IMR-90 (cell line): ENCODE results near the gene ANO1. TPM values are rescaled to one million over a fixed set of nuclear protein-coding genes. Genes with fewer than 3 reads are reported as not detected.

Experiments used
- ATAC-seq: fragments of 200-7000 bp; cut with Tn5 transposase; 2 replicates; pipeline ENCODE4 v1.9.1; 2020; ENCODE audit warnings: low read depth, mild to moderate bottlenecking, moderate library complexity
- BruUV-seq: library from RNA; stranded (reverse); fragments of 400-500 nt; replicated peaks from 2 replicates; lab custom pipeline; 2021; lab: Mats Ljungman, UMichigan
- CTCF ChIA-PET: fragments of 300-600 bp; formaldehyde crosslinking; extraction: SDS; loops from one replicate; lab custom pipeline; 2021; ENCODE audit warnings: antibody characterized with exemption; lab: Yijun Ruan, JAX
- POLR2A ChIA-PET: fragments of 300-600 bp; sonication (Branson Sonifier 250); formaldehyde crosslinking; loops from one replicate; lab custom pipeline; 2022; ENCODE audit warnings: antibody characterized with exemption; ENCODE audit not compliant: unreplicated experiment; lab: Charles Lee
- DNase-seq: peaks from one replicate; pipeline ENCODE4 v3.0.0; 2013
- H2AFZ ChIP-seq: replicated peaks from 2 replicates; pipeline ENCODE3; 2013; ENCODE audit warnings: low read length, mild to moderate bottlenecking; ENCODE audit not compliant: poor library complexity
- H2AK5ac ChIP-seq: 2 replicates; pipeline ENCODE4 v1.6.1; 2013; ENCODE audit warnings: low read depth, low read length, inconsistent platforms
- H2AK9ac ChIP-seq: replicated peaks from 2 replicates; pipeline ENCODE3; 2013; ENCODE audit warnings: mild to moderate bottlenecking, low read depth, low read length, moderate library complexity; ENCODE audit not compliant: poor library complexity
- H2BK120ac ChIP-seq: 2 replicates; pipeline ENCODE4 v1.6.1; 2013; ENCODE audit warnings: low read depth, low read length, inconsistent platforms
- H2BK15ac ChIP-seq: 3 replicates; pipeline ENCODE4 v1.6.1; 2013; ENCODE audit warnings: low read depth, low read length, inconsistent platforms
- H2BK20ac ChIP-seq: 2 replicates; pipeline ENCODE4 v1.6.1; 2013; ENCODE audit warnings: low read depth, mild to moderate bottlenecking, inconsistent platforms, low read length, moderate library complexity
- H2BK5ac ChIP-seq: 2 replicates; pipeline ENCODE4 v1.6.1; 2013; ENCODE audit warnings: mild to moderate bottlenecking, low read depth, low read length, inconsistent platforms; ENCODE audit not compliant: poor library complexity, severe bottlenecking
- H3K14ac ChIP-seq: replicated peaks from 2 replicates; pipeline ENCODE4 v1.6.1; 2013; ENCODE audit warnings: low read depth, low read length, inconsistent platforms
- H3K18ac ChIP-seq: 2 replicates; pipeline ENCODE4 v1.6.1; 2013; ENCODE audit warnings: low read depth, low read length, control low read depth
- H3K23ac ChIP-seq: 2 replicates; pipeline ENCODE4 v1.6.1; 2013; ENCODE audit warnings: low read depth, low read length, inconsistent platforms
- H3K27ac ChIP-seq: 2 replicates; pipeline ENCODE4 v1.5.1; 2013; ENCODE audit warnings: mild to moderate bottlenecking, control low read depth, low read length; ENCODE audit not compliant: insufficient read depth
- H3K27me3 ChIP-seq: 2 replicates; pipeline ENCODE4 v1.6.1; 2013; ENCODE audit warnings: low read length; ENCODE audit not compliant: control insufficient read depth, insufficient read depth
- H3K36me3 ChIP-seq: 2 replicates; pipeline ENCODE4 v1.6.1; 2013; ENCODE audit warnings: low read length, mixed read lengths; ENCODE audit not compliant: control insufficient read depth, insufficient read depth
- H3K4ac ChIP-seq: 2 replicates; pipeline ENCODE4 v1.6.1; 2013; ENCODE audit warnings: low read depth, low read length, inconsistent platforms
- H3K4me1 ChIP-seq: 2 replicates; pipeline ENCODE4 v1.6.1; 2013; ENCODE audit warnings: low read length, mixed read lengths; ENCODE audit not compliant: control insufficient read depth, insufficient read depth
- H3K4me2 ChIP-seq: 2 replicates; pipeline ENCODE4 v1.6.1; 2013; ENCODE audit warnings: low read depth, mild to moderate bottlenecking, control low read depth, low read length, moderate library complexity
- H3K4me3 ChIP-seq: 2 replicates; pipeline ENCODE4 v1.5.1; 2013; ENCODE audit warnings: low read depth, mild to moderate bottlenecking, control low read depth, low read length, moderate library complexity; ENCODE audit not compliant: insufficient read depth
- H3K56ac ChIP-seq: 2 replicates; pipeline ENCODE4 v1.6.1; 2013; ENCODE audit warnings: low read length, inconsistent platforms; ENCODE audit not compliant: insufficient read depth; ENCODE audit errors: extremely low read depth
- H3K79me1 ChIP-seq, 2 experiments: 2 replicates each; pipeline ENCODE4 v1.6.1; 2013; ENCODE audit warnings: low read length in 2 of 2, inconsistent platforms in 1 of 2, low read depth in 1 of 2
- H3K9ac ChIP-seq: 2 replicates; pipeline ENCODE4 v1.6.1; 2013; ENCODE audit warnings: low read depth, low read length, control low read depth
- H3K9me1 ChIP-seq: 2 replicates; pipeline ENCODE4 v1.6.1; 2013; ENCODE audit warnings: low read length, inconsistent platforms; ENCODE audit not compliant: insufficient read depth
- H3K9me3 ChIP-seq: 2 replicates; pipeline ENCODE4 v1.6.1; 2013; ENCODE audit warnings: low read length; ENCODE audit not compliant: control insufficient read depth, insufficient read depth
- H4K20me1 ChIP-seq: 2 replicates; pipeline ENCODE4 v1.6.1; 2013; ENCODE audit warnings: low read length, inconsistent platforms; ENCODE audit not compliant: insufficient read depth
- H4K5ac ChIP-seq: 2 replicates; pipeline ENCODE4 v1.6.1; 2013; ENCODE audit warnings: mild to moderate bottlenecking, low read depth, low read length, control low read depth
- H4K8ac ChIP-seq, 2 experiments: 2 replicates each; pipeline ENCODE4 v1.6.1; 2013; ENCODE audit warnings: low read depth in 2 of 2, low read length in 2 of 2, control low read depth in 1 of 2, inconsistent platforms in 1 of 2
- H4K91ac ChIP-seq: 2 replicates; pipeline ENCODE4 v1.6.1; 2013; ENCODE audit warnings: low read depth, low read length, inconsistent platforms; ENCODE audit not compliant: insufficient read depth
- BHLHE40 ChIP-seq: fragments of 150-350 bp; IDR thresholded peaks from 2 replicates; pipeline ENCODE4 v1.6.1; 2016; ENCODE audit warnings: mild to moderate bottlenecking, low read depth, low read length
- CEBPB ChIP-seq: IDR thresholded peaks from 2 replicates; pipeline ENCODE4 v1.6.1; 2012; ENCODE audit warnings: low read depth, low read length, improper control_type of control experiment
- CTCF ChIP-seq: conservative IDR thresholded peaks from 2 replicates; pipeline ENCODE4 v1.5.1; 2012; ENCODE audit warnings: mild to moderate bottlenecking, low read depth, low read length, improper control_type of control experiment
- ELK1 ChIP-seq: fragments of 150-350 bp; IDR thresholded peaks from 2 replicates; pipeline ENCODE4 v1.6.1; 2016; ENCODE audit warnings: low read depth, mild to moderate bottlenecking, low read length, moderate library complexity, borderline replicate concordance
- FOS ChIP-seq: fragments of 150-350 bp; IDR thresholded peaks from 2 replicates; pipeline ENCODE4 v1.6.1; 2016; ENCODE audit warnings: low read depth, low read length
- MAFK ChIP-seq: IDR thresholded peaks from 2 replicates; pipeline ENCODE4 v1.6.1; 2012; ENCODE audit warnings: low read depth, low read length, improper control_type of control experiment
- NFE2L2 ChIP-seq: fragments of 150-350 bp; IDR thresholded peaks from 2 replicates; pipeline ENCODE4 v1.6.1; 2016; ENCODE audit warnings: low read depth, mild to moderate bottlenecking, low read length
- RAD21 ChIP-seq: IDR thresholded peaks from 2 replicates; pipeline ENCODE4 v1.6.1; 2012; ENCODE audit warnings: low read length, improper control_type of control experiment
- RFX5 ChIP-seq: IDR thresholded peaks from 2 replicates; pipeline ENCODE4 v1.8.0; 2012; ENCODE audit warnings: low read depth, mild to moderate bottlenecking, low read length, moderate library complexity
- WGBS, 2 experiments: methylation state at CpG; one replicate each; pipeline versions ENCODE4 v1.1.5 to v1.1.7; 2013; ENCODE audit warnings: missing lambda C conversion rate in 2 of 2; ENCODE audit not compliant: insufficient read length in 1 of 2; ENCODE audit errors: extremely low coverage in 2 of 2; 5-methylcytosine and 5-hydroxymethylcytosine counted together
- dilution Hi-C: fragments of 300-500 bp; cut with HindIII; formaldehyde crosslinking; loops from one replicate; pipeline ENCODE4 v1.14.3; 2018; ENCODE audit warnings: low sequenced_read_pairs; ENCODE audit not compliant: unreplicated experiment
- in situ Hi-C: fragments of 300-500 bp; cut with MboI; formaldehyde crosslinking; loops from 3 replicates; pipeline ENCODE4 v1.14.3; 2019; ENCODE audit warnings: low sequenced_read_pairs, inconsistent platforms, mixed read lengths
- intact Hi-C: fragments of 100-400 bp; cut with micrococcal nuclease; formaldehyde crosslinking; loops from 2 replicates; pipeline ENCODE4 v1.10.0; 2022
- polyA plus RNA-seq, 3 experiments: library from polyadenylated mRNA; depleted of rRNA; stranded (reverse); fragments of >200 nt; gene quantifications; 2 replicates each; pipeline ENCODE4 v1.2.3, GENCODE V29; 2012; ENCODE audit warnings: low replicate concordance in 1 of 3
- total RNA-seq: library from RNA; depleted of rRNA; stranded (reverse); fragments of >200 nt; gene quantifications from 2 replicates; pipeline ENCODE4 v1.2.3, GENCODE V29; 2012
- TF ChIP-seq, protein P1 (sequence below): fragments of 150-350 bp; IDR thresholded peaks from 2 replicates; pipeline ENCODE4 v1.6.1; 2017; ENCODE audit warnings: mild to moderate bottlenecking, antibody characterized with exemption, low read length, low read depth

ANO1 gene
- total and polyA plus RNA-seq, 2 of the 4 experiments (the other 2 are of a cell fraction), result 4.1 to 10.7 TPM

DNA sequence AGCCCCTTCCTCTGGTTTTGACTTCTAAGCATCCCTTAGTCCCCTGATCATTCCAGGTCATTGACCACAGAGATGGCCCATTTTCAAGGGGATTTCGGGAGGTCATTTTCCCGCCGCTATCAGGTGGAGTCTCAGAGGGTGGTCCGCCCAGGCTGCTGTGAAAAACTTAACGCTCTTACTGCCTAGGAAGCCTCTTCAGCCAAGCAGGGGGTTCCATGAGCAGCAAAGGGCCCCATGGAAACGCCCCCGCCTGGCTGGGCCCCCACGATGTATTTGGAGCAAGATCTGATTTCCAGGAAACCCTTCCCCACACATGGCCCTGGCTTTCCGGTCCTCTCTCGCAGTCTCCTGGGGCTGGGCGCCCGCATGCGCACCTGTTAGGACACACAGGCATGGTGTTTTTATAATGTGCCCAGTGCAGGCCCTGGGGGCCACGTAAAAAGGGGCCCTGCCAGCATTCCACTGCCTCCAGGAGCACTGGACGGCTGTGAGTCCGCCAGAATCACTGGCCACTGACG, 32.5 kb downstream of the ANO1 start:
- Histone ChIP-seq H3K9ac (no peak overlapping the region), H3K79me1 (no peaks in the 10 kb centered on the region), H2AK5ac (0 out of 2 replicates have a peak overlapping the region, but pooled peaks have one; percentile 9), H2BK20ac (no peak overlapping the region), H3K4ac (no peak overlapping the region), H2BK15ac (no peak overlapping the region), H3K4me2 (no peak overlapping the region), H3K9me3 (no peaks in the 10 kb centered on the region), H3K4me1 (peaks cover 18% of the 10 kb centered on the region), H3K18ac (no peak overlapping the region), H4K8ac (no peak overlapping the region), H2AK9ac (no peak overlapping the region), H4K5ac (no peak overlapping the region), H2BK5ac (no peak overlapping the region), H2BK120ac (no peak overlapping the region), H3K56ac (no peak overlapping the region), H3K14ac (no peak overlapping the region), H4K20me1 (no peaks in the 10 kb centered on the region), H2AFZ (no peak overlapping the region), H3K27me3 (no peaks in the 10 kb centered on the region), H3K4me3 (no peak overlapping the region), H3K36me3 (no peaks in the 10 kb centered on the region), H3K23ac (no peak overlapping the region), H3K27ac (no peak overlapping the region), H4K91ac (no peak overlapping the region), H3K9me1 (peaks cover 12% of the 10 kb centered on the region)
- CTCF ChIA-PET, result no interaction called here
- DNase-seq (no peak), ATAC-seq (no peak)
- BruUV-seq, result no TSS peak
- intact Hi-C loops (no loop called here), dilution Hi-C loops (no loop called here), in situ Hi-C loops (no loop called here)
- 98% methylated on average over 7 of the region's 17 CpGs; no CpG with 5 or more reads in 1 of the 2 experiments for WGBS, 2 experiments
- no peak for TF ChIP-seq ELK1
- no peak for TF ChIP-seq FOS
- no peak for TF ChIP-seq CEBPB
- no peak for TF ChIP-seq CTCF
- TF ChIP-seq NFE2L2, result no peak
- TF ChIP-seq, protein P1, sequence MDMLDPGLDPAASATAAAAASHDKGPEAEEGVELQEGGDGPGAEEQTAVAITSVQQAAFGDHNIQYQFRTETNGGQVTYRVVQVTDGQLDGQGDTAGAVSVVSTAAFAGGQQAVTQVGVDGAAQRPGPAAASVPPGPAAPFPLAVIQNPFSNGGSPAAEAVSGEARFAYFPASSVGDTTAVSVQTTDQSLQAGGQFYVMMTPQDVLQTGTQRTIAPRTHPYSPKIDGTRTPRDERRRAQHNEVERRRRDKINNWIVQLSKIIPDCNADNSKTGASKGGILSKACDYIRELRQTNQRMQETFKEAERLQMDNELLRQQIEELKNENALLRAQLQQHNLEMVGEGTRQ, result no peak
- TF ChIP-seq BHLHE40, result no peak
- no peak for TF ChIP-seq RAD21
- TF ChIP-seq RFX5, result no peak
- no peak for TF ChIP-seq MAFK
- POLR2A ChIA-PET, result no interaction called here
